ENCODE data around the gene RAB5A.

DNA sequence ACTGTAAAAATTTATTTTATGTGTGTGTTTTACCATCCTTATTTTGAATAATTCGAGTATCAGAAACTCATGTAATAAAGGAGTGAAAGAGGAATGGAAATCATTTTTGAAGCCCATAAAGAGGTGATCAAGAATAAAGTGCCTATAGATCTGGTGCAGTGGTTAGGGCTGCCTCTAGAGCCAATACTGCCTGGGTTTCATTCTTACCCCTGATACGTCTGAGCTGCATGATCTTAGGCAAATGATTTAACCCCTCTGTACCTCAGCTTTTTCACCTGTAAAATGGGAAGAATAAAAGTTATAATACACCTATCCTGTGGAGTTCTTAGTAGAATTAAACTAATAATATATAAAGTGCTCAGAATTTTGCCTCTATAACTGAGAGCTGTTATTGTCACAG is 43.2 kb upstream of the RAB5A start:
- TF ChIP-seq, protein P1, sequence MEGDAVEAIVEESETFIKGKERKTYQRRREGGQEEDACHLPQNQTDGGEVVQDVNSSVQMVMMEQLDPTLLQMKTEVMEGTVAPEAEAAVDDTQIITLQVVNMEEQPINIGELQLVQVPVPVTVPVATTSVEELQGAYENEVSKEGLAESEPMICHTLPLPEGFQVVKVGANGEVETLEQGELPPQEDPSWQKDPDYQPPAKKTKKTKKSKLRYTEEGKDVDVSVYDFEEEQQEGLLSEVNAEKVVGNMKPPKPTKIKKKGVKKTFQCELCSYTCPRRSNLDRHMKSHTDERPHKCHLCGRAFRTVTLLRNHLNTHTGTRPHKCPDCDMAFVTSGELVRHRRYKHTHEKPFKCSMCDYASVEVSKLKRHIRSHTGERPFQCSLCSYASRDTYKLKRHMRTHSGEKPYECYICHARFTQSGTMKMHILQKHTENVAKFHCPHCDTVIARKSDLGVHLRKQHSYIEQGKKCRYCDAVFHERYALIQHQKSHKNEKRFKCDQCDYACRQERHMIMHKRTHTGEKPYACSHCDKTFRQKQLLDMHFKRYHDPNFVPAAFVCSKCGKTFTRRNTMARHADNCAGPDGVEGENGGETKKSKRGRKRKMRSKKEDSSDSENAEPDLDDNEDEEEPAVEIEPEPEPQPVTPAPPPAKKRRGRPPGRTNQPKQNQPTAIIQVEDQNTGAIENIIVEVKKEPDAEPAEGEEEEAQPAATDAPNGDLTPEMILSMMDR (IDR thresholded peaks at IDR 0.05; ENCODE audit: extremely low read depth in 1 of 2, insufficient read depth in 1 of 2, low read depth in 1 of 2, low read length in 2 of 2), result no peak
- TF ChIP-seq EZH2 (IDR thresholded peaks at IDR 0.05; ENCODE audit: borderline replicate concordance, low read depth, low read length, severe bottlenecking) (no peak), POLR2A (IDR thresholded peaks at IDR 0.05; ENCODE audit: low read depth, low read length) (no peak)
- TF ChIP-seq, protein P2, sequence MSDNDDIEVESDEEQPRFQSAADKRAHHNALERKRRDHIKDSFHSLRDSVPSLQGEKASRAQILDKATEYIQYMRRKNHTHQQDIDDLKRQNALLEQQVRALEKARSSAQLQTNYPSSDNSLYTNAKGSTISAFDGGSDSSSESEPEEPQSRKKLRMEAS (IDR thresholded peaks at IDR 0.05; ENCODE audit: insufficient read depth, insufficient read length), result no peak

Data from endothelial cell of umbilical vein (primary cell).